Lung (tissue), 12 donors: ENCODE results near the gene OR52B6. TPM values are rescaled to one million over a fixed set of nuclear protein-coding genes. Genes with fewer than 3 reads are reported as not detected.

Experiments used
- ATAC-seq: fragments of 200-7000 bp; cut with Tn5 transposase; one replicate; pipeline ENCODE4 v1.9.1; 2020; ENCODE audit warnings: moderate number of reproducible peaks; ENCODE audit not compliant: insufficient read depth, low FRiP score
- DNase-seq, 3 donors: peaks; one replicate each; pipeline ENCODE4 v3.0.0-alpha.2; 2013 to 2017
- H3K27ac ChIP-seq, 2 donors: one replicate each; pipeline ENCODE4 v1.5.1; 2013; ENCODE audit warnings: mild to moderate bottlenecking in 2 of 2, moderate library complexity in 2 of 2, control low read depth in 1 of 2, inconsistent platforms in 1 of 2, low read depth in 1 of 2, low read length in 1 of 2
- H3K27me3 ChIP-seq, 3 donors: one replicate each; pipeline ENCODE4 v1.5.1; 2013; ENCODE audit warnings: low read length in 2 of 3; ENCODE audit not compliant: control insufficient read depth in 3 of 3, insufficient read depth in 3 of 3
- H3K36me3 ChIP-seq, 4 donors: one replicate each; pipeline ENCODE4 v1.5.1; 2013; ENCODE audit warnings: low read length in 4 of 4, mild to moderate bottlenecking in 1 of 4, moderate library complexity in 1 of 4; ENCODE audit not compliant: control insufficient read depth in 4 of 4, insufficient read depth in 4 of 4
- H3K4me1 ChIP-seq, 5 donors: one replicate each; pipeline ENCODE4 v1.5.1; 2013; ENCODE audit warnings: low read length in 5 of 5, mild to moderate bottlenecking in 2 of 5, moderate library complexity in 1 of 5; ENCODE audit not compliant: control insufficient read depth in 5 of 5, insufficient read depth in 5 of 5
- H3K4me3 ChIP-seq: one replicate; pipeline ENCODE4 v1.5.1; 2013; ENCODE audit warnings: mild to moderate bottlenecking, control low read depth, moderate library complexity
- H3K9ac ChIP-seq, 2 donors: one replicate each; pipeline ENCODE4 v1.5.1; 2013; ENCODE audit warnings: low read length in 2 of 2, control low read depth in 1 of 2; ENCODE audit not compliant: insufficient read depth in 1 of 2
- H3K9me3 ChIP-seq, 4 donors: one replicate each; pipeline ENCODE4 v1.5.1; 2013; ENCODE audit warnings: low read length in 3 of 4, mild to moderate bottlenecking in 1 of 4, moderate library complexity in 1 of 4; ENCODE audit not compliant: control insufficient read depth in 4 of 4, insufficient read depth in 3 of 4
- CTCF ChIP-seq: IDR thresholded peaks from 2 replicates; pipeline ENCODE4 v1.5.1; 2012; ENCODE audit warnings: mild to moderate bottlenecking; ENCODE audit errors: control extremely low read depth, extremely low read depth
- WGBS, 2 donors: extraction: QIAGEN DNeasy Blood & Tissue Kit; methylation state at CpG; one replicate each; pipeline ENCODE4 v1.1.7; 2013; 5-methylcytosine and 5-hydroxymethylcytosine counted together
- polyA plus RNA-seq, 2 donors: library from polyadenylated mRNA; stranded (reverse); fragments of 200-250 nt; gene quantifications; one replicate each; pipeline ENCODE4 v1.2.1, GENCODE V29; 2013
- total RNA-seq, 2 donors: library from RNA; depleted of rRNA in 1 of 2; stranded (reverse); fragments of >200 nt in 1 of 2; gene quantifications; one replicate each; pipeline ENCODE4 v1.2.1, GENCODE V29; 2014 to 2021
- donor health status: control.
- donor health status: control.
- donor health status: Bipolar disorder and iron deficiency.
- donor health status: healthy.
- donor health status: DM: yes; HTN: yes; CAD: no.

OR52B6 gene
- total and polyA plus RNA-seq, 4 donors, result not detected

GRCh38 chr11:5541427-5541826, 39.2 kb upstream of the OR52B6 start:
- Histone ChIP-seq H3K36me3 (no peaks in the 10 kb centered on the region), H3K9me3 (no peaks in the 10 kb centered on the region), H3K27me3 (no peaks in the 10 kb centered on the region), H3K9ac (no peak overlapping the region), H3K27ac (no peak overlapping the region), H3K4me3 (no peak overlapping the region), H3K4me1 (no peaks in the 10 kb centered on the region)
- TF ChIP-seq CTCF, result no peak
- DNase-seq, result no peak
- no peak for ATAC-seq
- 34 to 47% methylated on average over 1 of the region's 1 CpG for WGBS, 2 donors

GRCh38 chr11:5546457-5546856, 34.2 kb upstream of the OR52B6 start:
- Histone ChIP-seq H3K27ac (no peak overlapping the region), H3K9me3 (no peaks in the 10 kb centered on the region), H3K9ac (no peak overlapping the region), H3K27me3 (no peaks in the 10 kb centered on the region), H3K4me1 (no peaks in the 10 kb centered on the region), H3K4me3 (no peak overlapping the region), H3K36me3 (no peaks in the 10 kb centered on the region)
- DNase-seq (no peak), ATAC-seq (no peak)
- WGBS, 2 donors, result 91% methylated on average over 3 of the region's 3 CpGs
- TF ChIP-seq CTCF, result no peak

- no peak overlapping the region for H3K4me3 ChIP-seq
- H3K9ac ChIP-seq, result no peak overlapping the region
- no peaks in the 10 kb centered on the region for H3K4me1 ChIP-seq
- no peaks in the 10 kb centered on the region for H3K36me3 ChIP-seq
- no peaks in the 10 kb centered on the region for H3K9me3 ChIP-seq
- 92 to 97% methylated on average over 1 of the region's 1 CpG for WGBS, 2 donors
- no peak for ATAC-seq
- no peaks in the 10 kb centered on the region for H3K27me3 ChIP-seq
- DNase-seq, result no peak
- TF ChIP-seq CTCF, result no peak
- no peak overlapping the region for H3K27ac ChIP-seq
These were observed 32.7 kb upstream of the OR52B6 start for GRCh38 chr11:5547982-5548381.

- Histone ChIP-seq H3K4me3 (no peak within 1 kb of the TSS), H3K4me1 (no peaks in the 10 kb centered on the region), H3K9me3 (no peaks in the 10 kb centered on the region), H3K9ac (no peak within 1 kb of the TSS), H3K27ac (no peak within 1 kb of the TSS), H3K36me3 (no peaks in the 10 kb centered on the region), H3K27me3 (no peaks in the 10 kb centered on the region)
- no peak for ATAC-seq
- 50 to 71% methylated on average over 1 of the region's 1 CpG for WGBS, 2 donors
- TF ChIP-seq CTCF, result no peak
- no peak for DNase-seq
These were observed 32.2 kb upstream of the OR52B6 start, which contains the start of gene OR52H1 for GRCh38 chr11:5548440-5548839. Gene OR52H1 (minus strand): TSS chr11:5548540. CDS start chr11:5545505, 3,035 bp downstream.
